ENCODE results near the gene GPR143. TPM values are rescaled to one million over a fixed set of nuclear protein-coding genes. Genes with fewer than 3 reads are reported as not detected.

GPR143 gene
- total and polyA plus RNA-seq, 2 donors (not counting 3 experiments of a cell fraction or from before 2014, with no cell fraction given), result 9.3 to 17.7 TPM

- no peaks in the 10 kb centered on the region for H3K9me3 ChIP-seq (replicated peaks; ENCODE audit: control insufficient read depth, insufficient read depth, low read length)
- DNase-seq (ENCODE audit: low read depth, low spot score) (no peak), FAIRE-seq (no peak)
- TF ChIP-seq POLR2AphosphoS5 (IDR thresholded peaks at IDR 0.05; ENCODE audit: insufficient read depth, low read depth, low read length), result no peak
- no peak for TF ChIP-seq MYC (IDR thresholded peaks at IDR 0.05; ENCODE audit: low read depth, low read length)
- TF ChIP-seq EZH2 (IDR thresholded peaks at IDR 0.05; ENCODE audit: borderline replicate concordance, low read depth, low read length, severe bottlenecking), result no peak
- TF ChIP-seq POLR2A (IDR thresholded peaks at IDR 0.05; ENCODE audit: low read depth, low read length), result no peak
- TF ChIP-seq GATA2 (IDR thresholded peaks at IDR 0.05; ENCODE audit: insufficient read depth, insufficient read length, low read depth, low read length), result no peak
- no peak for TF ChIP-seq MAX (IDR thresholded peaks at IDR 0.05; ENCODE audit: insufficient read depth, insufficient read length)
- no peak for TF ChIP-seq FOS (IDR thresholded peaks at IDR 0.05; ENCODE audit: borderline replicate concordance, insufficient read depth, low read length)
- TF ChIP-seq CTCF (IDR thresholded peaks at IDR 0.05; ENCODE audit: extremely low read depth in 1 of 2, insufficient read depth in 1 of 2, low read depth in 1 of 2, low read length in 2 of 2), result no peak
- no peak for TF ChIP-seq JUN (IDR thresholded peaks at IDR 0.05; ENCODE audit: borderline replicate concordance, insufficient read depth, insufficient read length, low read depth)
- no TSS peak for BruUV-seq (replicated peaks)
- no peak overlapping the region for H3K4me2 ChIP-seq (ENCODE audit: insufficient read depth, low read length)
- dilution Hi-C loops (cut with MboI; ENCODE audit: extremely low pct_ligation_motif_present, low sequenced_read_pairs) (no loop called here), intact Hi-C loops (cut with micrococcal nuclease) (no loop called here)
- no peak overlapping the region for H3K9ac ChIP-seq (replicated peaks; ENCODE audit: extremely low read depth, insufficient read depth, low read length)
- H3K27ac ChIP-seq (ENCODE audit: insufficient read depth, low read depth, low read length), result no peak overlapping the region
- peaks cover 0 to 2% of the 10 kb centered on the region in 2 experiments for H3K36me3 ChIP-seq (ENCODE audit: control insufficient read depth in 2 of 2, extremely low read depth in 1 of 2, insufficient read depth in 2 of 2, low read length in 2 of 2)
- no peak overlapping the region for H2AFZ ChIP-seq (ENCODE audit: low read depth, low read length)
- POLR2A ChIA-PET, result no interaction called here
- CTCF ChIA-PET, result no interaction called here
- H3K79me2 ChIP-seq (ENCODE audit: control insufficient read depth, insufficient read depth, low read length), result no peaks in the 10 kb centered on the region
- no peaks in the 10 kb centered on the region for H3K9me1 ChIP-seq (replicated peaks; ENCODE audit: control insufficient read depth, extremely low read depth, insufficient read depth, low read length)
- no peaks in the 10 kb centered on the region for H3K27me3 ChIP-seq (ENCODE audit: control insufficient read depth in 2 of 2, insufficient read depth in 2 of 2, low read length in 2 of 2)
- H3K4me1 ChIP-seq (ENCODE audit: control insufficient read depth, extremely low read depth, insufficient read depth, low read length), result no peaks in the 10 kb centered on the region
- no peak overlapping the region for H3K4me3 ChIP-seq (replicated peaks in 1 of 3; ENCODE audit: insufficient read depth in 1 of 3, low read depth in 1 of 3, low read length in 3 of 3)
- H4K20me1 ChIP-seq (replicated peaks; ENCODE audit: control insufficient read depth, extremely low read depth, insufficient read depth, low read length), result no peaks in the 10 kb centered on the region
These were observed 6.3 kb downstream of the GPR143 start for GRCh38 chrX:9759337-9759736.
